HG02884 (cell line): ENCODE data around the gene CYP46A1.
"Not testable (repeated sequence)": the region's sequence is repeated elsewhere in the genome, so short reads cannot be mapped to it uniquely, and the experiment has no call there.

ENCODE experiments used
- ATAC-seq: cut with Tn5 transposase; IDR thresholded peaks from one replicate; pipeline ENCODE4 v1.9.1; 2021; ENCODE audit warnings: mild to moderate bottlenecking, moderate library complexity; ENCODE audit not compliant: unreplicated experiment

The CYP46A1 gene

GRCh38 chr14:99683619-99684409 is at the start of gene CYP46A1:
Gene CYP46A1, plus strand, starts transcription at chr14:99684298. Its CDS starts 120 bp downstream, at chr14:99684418.
- peak; percentile 89 for ATAC-seq

DNA sequence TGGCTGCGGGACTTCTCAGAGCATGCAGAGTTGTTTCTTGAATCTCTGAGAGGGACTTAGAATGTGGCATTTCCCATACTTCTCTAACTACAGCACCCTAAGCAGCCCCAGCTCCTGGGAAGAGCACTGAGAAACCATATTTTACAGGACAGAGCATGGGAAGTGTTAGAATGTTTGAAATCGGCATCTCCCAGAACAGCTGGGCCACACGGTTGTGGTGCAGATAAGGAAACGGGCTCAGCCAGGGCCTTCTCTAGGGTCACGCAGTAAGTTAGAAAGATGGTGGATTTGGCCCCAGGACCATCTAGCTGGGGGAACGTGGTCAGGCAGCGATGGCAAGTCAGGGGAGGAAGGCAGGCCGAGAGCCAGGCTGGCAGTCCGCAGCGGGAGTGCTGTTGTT is 49.7 kb upstream of the CYP46A1 start:
- ATAC-seq, result no peak

DNA sequence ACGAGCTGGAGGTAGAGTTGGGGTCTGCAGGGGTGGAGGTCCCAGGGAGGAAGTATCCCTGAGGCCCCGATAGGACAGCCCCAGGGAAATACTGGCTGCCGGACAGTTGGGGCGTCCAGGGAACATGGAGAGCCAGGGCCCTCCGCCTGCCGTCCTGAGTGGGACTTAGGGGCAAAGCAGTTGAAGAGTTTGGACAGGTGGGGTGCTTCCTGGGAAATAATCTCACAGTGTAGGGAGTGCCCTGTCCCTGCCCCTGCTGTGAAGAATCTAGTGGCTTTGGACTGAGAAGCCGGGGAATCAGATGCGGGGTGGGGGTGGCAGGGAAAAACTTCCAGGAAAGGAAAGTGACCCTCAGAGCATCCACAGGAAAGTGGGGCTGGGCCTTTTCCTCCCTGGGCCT is 49.0 kb upstream of the CYP46A1 start:
- ATAC-seq, result no peak

GRCh38 chr14:99636487-99636886 is 47.6 kb upstream of the CYP46A1 start:
- ATAC-seq, result no peak

DNA sequence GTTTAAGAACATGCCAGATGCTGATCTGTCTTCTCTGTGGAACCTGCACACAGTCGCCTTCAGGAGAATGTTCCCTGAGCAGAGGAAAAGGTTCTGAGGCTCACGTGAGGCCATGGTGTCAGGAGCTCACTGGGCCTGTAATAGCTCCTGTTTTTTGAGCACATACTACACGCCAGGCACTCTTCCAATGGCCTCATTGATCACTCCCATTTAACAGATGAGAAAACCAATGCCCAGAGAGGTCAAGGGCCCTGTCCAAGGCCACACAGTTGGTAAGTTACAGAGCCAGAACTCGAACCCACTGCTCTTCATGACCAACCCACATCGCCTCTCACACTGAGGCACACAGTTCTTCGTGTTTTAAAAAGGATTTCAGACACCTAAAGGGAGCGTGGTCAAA is 46.5 kb upstream of the CYP46A1 start:
- ATAC-seq, result no peak

DNA sequence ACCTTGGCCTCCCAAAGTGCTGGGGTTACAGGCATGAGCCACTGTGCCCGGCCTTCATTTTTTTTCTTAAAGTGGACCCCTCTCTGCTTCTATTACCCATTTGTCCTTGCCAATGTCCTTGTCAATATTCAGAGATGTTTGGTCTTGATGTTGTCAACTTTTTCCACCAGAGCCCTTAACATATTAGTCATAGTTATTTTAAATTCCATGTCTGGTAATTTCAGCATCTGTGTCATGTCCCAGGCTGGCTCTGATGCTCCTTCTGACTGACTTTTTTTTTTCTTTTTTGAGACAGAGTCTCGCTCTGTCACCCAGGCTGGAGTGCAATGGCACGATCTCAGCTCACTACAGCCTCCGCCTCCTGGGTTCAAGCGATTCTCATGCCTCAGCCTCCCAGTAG is 41.3 kb upstream of the CYP46A1 start:
- ATAC-seq, result not testable (repeated sequence)

- ATAC-seq, result no peak
These were observed 40.8 kb upstream of the CYP46A1 start for GRCh38 chr14:99643343-99643742.

GRCh38 chr14:99644035-99644587 is 40.0 kb upstream of the CYP46A1 start:
- ATAC-seq, result no peak

- ATAC-seq, result no peak
These were observed 39.2 kb upstream of the CYP46A1 start, which contains the start of gene HHIPL1 for GRCh38 chr14:99644723-99645544. Gene HHIPL1, plus strand, starts transcription at chr14:99645129. Its CDS starts 79 bp downstream, at chr14:99645208.

- no peak for ATAC-seq
These were observed 38.3 kb upstream of the CYP46A1 start for GRCh38 chr14:99645545-99646505.

DNA sequence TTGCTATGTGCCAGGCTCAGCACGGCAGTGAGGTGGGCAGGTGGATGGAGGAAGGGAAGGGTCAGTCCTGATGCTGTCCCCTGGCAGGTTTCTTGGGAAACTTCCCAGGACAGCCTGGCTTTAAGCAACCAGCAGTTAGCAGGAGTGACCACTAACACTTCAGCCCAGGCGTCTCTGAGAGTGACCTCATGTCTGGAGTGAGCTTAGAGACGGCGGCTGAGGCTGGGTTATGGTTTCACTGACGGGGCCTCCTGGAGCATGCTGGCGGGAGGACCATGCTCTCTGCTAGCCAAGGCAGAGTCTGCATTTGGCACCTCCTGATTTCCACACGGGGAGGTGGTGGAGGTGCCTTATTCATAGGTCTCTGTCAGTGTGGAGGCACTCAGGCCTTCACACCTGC is 36.7 kb upstream of the CYP46A1 start:
- ATAC-seq, result no peak

DNA sequence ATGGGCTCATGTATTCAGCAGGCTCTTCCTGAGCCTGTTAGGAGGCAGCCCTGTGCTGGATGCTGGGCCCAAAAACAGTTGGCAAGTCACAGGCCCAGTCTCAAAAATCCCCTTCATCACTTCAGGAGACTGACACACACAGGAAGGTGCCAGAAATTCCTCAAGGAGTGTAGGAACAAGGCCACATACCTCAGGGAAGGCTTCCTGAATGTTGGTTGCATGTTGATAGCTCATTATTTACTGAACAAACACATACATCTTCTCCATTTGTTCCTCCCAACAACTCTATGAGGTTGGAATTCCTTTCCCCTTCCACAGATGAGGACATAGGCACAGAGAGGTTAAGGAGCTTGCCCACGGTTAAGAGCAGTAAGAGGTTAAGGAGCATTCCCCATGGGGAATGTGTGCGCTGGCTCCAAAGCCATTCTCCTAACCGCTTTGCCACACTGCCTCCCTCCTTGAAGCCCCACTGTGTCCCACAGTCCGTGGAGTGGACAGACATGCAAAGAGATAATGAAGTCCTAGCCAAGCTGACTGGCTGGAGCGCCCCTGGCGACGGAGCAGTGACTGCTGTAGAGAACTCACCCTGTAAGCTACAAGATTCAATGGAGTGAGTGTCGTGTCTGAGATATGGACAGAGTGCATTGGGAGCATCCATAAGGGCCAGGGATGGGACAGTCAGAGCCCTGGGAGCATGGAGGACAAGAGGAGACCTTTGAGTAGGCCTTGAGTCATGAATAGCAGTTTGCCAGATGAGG is 35.9 kb upstream of the CYP46A1 start:
- no peak for ATAC-seq

DNA sequence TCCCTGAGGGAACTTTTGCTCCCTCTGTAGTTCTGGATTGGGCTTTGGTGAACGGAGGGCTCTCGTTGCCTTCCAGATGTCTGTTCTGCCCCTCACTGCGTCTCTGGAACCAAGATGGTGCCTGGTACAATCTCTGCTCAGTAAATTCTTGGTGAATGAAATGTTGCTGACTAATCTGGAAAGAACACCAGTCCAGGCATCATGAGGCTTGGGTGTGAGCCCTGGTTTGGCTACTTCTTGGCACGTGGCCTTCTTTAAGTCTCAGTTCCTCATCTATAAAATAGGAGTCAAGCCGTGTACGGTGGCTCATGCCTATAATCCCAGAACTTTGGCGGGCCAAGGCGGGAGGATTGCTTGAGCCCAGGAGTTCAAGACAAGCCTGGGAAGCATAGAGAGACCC is 34.9 kb upstream of the CYP46A1 start:
- no peak for ATAC-seq

DNA sequence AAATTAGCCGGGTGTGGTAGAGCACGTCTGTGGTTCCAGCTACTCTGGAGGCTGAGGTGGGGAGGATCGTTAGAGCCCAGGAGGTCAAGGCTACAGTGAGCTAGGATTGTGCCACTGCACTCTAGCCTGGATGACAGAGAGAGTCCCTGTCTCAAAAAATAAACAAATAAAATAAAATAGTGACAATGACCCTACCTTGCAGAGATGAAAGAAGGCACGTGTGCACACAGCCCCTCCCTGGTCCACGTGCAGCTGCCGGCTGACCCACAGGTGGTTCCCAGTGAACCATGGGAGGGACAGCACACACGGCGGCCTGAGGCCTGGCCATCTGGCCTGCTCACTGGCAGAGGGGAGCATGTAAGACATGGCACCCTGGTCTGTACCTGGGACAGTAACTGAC is 34.5 kb upstream of the CYP46A1 start:
- no peak for ATAC-seq

DNA sequence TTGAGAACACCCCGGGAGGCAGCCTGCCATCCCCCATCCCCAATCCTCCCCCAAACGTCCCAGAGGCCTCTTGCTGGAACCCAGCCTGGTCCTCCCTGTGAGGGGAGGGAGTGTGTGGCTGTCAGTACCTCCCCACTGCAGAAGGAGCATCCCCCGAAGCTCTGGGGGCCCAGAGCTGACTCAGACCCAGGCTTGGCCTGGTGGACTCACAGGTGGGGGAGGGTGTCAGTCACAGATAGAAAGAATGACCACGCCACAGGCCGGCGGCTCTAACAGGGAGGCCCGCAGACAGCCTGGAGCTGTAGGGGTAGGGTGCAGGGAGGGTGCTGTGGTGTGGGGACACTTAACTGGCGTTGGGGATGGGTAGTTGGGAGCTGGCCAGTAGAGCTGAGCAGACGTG is 33.9 kb upstream of the CYP46A1 start:
- no peak for ATAC-seq

DNA sequence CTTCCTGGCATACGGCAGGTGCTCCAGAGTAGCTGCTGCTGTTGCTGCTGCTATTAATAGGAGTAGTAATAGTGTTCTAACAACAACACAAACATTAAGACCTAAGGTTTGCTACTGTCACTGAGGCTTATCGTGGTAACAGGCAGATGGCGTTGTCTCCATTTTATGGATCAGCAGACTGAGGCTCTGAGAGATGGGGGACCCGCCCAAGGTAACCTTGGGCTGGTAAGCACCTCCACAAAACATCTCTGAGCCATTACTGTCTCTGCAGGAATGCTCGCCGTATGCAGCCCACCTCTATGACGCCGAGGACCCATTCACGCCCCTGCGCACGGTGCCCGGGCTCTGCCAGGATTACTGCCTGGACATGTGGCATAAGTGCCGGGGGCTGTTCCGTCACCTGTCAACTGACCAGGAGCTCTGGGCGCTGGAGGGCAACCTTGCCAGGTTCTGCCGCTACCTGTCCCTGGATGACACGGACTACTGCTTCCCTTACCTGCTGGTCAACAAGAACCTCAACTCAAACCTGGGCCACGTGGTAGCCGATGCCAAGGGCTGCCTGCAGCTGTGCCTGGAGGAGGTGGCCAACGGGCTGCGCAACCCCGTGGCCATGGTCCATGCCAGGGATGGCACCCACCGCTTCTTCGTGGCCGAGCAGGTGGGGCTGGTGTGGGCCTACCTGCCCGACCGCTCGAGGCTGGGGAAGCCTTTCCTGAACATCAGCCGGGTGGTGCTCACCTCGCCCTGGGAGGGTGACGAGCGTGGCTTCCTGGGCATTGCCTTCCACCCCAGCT is 31.9 kb upstream of the CYP46A1 start:
- ATAC-seq, result no peak

- ATAC-seq, result no peak
These were observed 29.7 kb upstream of the CYP46A1 start for GRCh38 chr14:99654235-99654985.

DNA sequence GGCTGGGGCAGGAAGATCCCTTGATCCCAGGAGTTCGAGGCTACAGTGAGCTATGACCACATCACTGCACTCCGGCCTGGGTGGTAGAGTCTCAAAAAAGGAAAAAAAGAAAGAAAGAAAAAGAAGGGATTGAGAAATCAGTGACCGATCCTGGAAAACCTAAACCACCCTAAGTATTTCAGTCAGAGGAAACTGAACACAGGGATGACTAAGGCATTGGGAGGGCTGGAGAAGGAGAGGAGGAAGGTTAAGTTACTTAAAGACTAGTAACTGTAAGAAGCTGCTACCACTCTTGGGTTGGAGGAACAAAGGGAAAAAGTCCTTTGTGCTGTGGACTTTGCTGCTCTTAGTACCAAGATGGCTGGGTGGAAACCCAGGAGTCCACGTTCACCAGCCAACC is 28.6 kb upstream of the CYP46A1 start:
- ATAC-seq, result no peak
